Caco-2 (cell line): ENCODE measurements around the gene HNRNPA2B1. TPM values are rescaled to one million over a fixed set of nuclear protein-coding genes. Genes with fewer than 3 reads are reported as not detected.

Experiments used
- BruUV-seq: library from RNA; stranded (reverse); fragments of 400-500 nt; replicated peaks from 2 replicates; lab custom pipeline; 2021; lab: Mats Ljungman, UMichigan
- CTCF ChIA-PET: fragments of 300-600 bp; sonication (Branson Sonifier 250); formaldehyde crosslinking; loops from one replicate; lab custom pipeline; 2022; ENCODE audit warnings: antibody characterized with exemption; lab: Charles Lee
- POLR2A ChIA-PET: fragments of 300-600 bp; sonication (Branson Sonifier 250); formaldehyde crosslinking; loops from one replicate; lab custom pipeline; 2022; ENCODE audit warnings: antibody characterized with exemption; lab: Charles Lee
- DNase-seq, 2 experiments: peaks; one replicate each; pipeline versions ENCODE4 v3.0.0 to v3.0.0-alpha.2; 2020 to 2022
- H3K27me3 ChIP-seq: replicated peaks from 2 replicates; pipeline ENCODE4 v1.6.0; 2011; ENCODE audit warnings: low read length; ENCODE audit not compliant: control insufficient read depth, insufficient read depth
- H3K36me3 ChIP-seq: 2 replicates; pipeline ENCODE4 v1.5.1; 2011; ENCODE audit warnings: low read length; ENCODE audit not compliant: control insufficient read depth, insufficient read depth
- H3K4me1 ChIP-seq: fragments of 250-450 bp; sonication (Bioruptor Pico); 2 replicates; pipeline ENCODE4 v1.5.1; 2020; ENCODE audit warnings: mild to moderate bottlenecking
- H3K4me3 ChIP-seq: 2 replicates; pipeline ENCODE4 v1.5.1; 2011; ENCODE audit warnings: low read depth, mild to moderate bottlenecking, control low read depth, low read length
- H3K9me3 ChIP-seq: fragments of 250-450 bp; sonication (Bioruptor Pico); 2 replicates; pipeline ENCODE4 v1.5.1; 2020; ENCODE audit warnings: mild to moderate bottlenecking, moderate library complexity
- H3K27ac Mint-ChIP-seq: one replicate; pipeline ENCODE4 v1.8.0; 2022; ENCODE audit warnings: mixed read lengths; ENCODE audit not compliant: unreplicated experiment
- H3K27me3 Mint-ChIP-seq: one replicate; pipeline ENCODE4 v1.8.0; 2022; ENCODE audit warnings: mixed read lengths; ENCODE audit not compliant: insufficient read depth, unreplicated experiment
- H3K36me3 Mint-ChIP-seq: one replicate; pipeline ENCODE4 v1.8.0; 2022; ENCODE audit warnings: mild to moderate bottlenecking, mixed read lengths; ENCODE audit not compliant: insufficient read depth, unreplicated experiment
- H3K4me1 Mint-ChIP-seq: one replicate; pipeline ENCODE4 v1.8.0; 2022; ENCODE audit warnings: low read depth, mixed read lengths; ENCODE audit not compliant: unreplicated experiment
- H3K4me3 Mint-ChIP-seq: one replicate; pipeline ENCODE4 v1.8.0; 2022; ENCODE audit warnings: mild to moderate bottlenecking, moderate library complexity, mixed read lengths; ENCODE audit not compliant: unreplicated experiment
- H3K9me3 Mint-ChIP-seq: one replicate; pipeline ENCODE4 v1.8.0; 2022; ENCODE audit warnings: mixed read lengths; ENCODE audit not compliant: unreplicated experiment
- CTCF ChIP-seq, 2 experiments: fragments of 200-600 bp in 1 of 2; IDR thresholded peaks; 1 replicate in 1 of 2; 2 replicates in 1 of 2; pipeline versions ENCODE4 v1.5.1 to v1.8.0; 2011 to 2022; ENCODE audit warnings: antibody characterized with exemption in 1 of 2, control low read depth in 1 of 2, inconsistent platforms in 1 of 2, low read depth in 1 of 2, low read length in 1 of 2, mild to moderate bottlenecking in 1 of 2, moderate library complexity in 1 of 2; ENCODE audit not compliant: insufficient read depth in 1 of 2, severe bottlenecking in 1 of 2, unreplicated experiment in 1 of 2
- intact Hi-C: fragments of 100-400 bp; cut with micrococcal nuclease; formaldehyde crosslinking; loops from one replicate; pipeline ENCODE4 v1.10.0; 2022; ENCODE audit not compliant: unreplicated experiment
- total RNA-seq: library from RNA; stranded (reverse); gene quantifications from 2 replicates; pipeline ENCODE4 v1.2.3, GENCODE V29; 2022

Gene HNRNPA2B1
- total RNA-seq, 1 experiment from 2014 or later = 799 TPM

- H3K4me3 ChIP-seq = no peak overlapping the region
- ChIA-PET POLR2A (no interaction called here), CTCF (interaction anchor here (1.5 kb wide), 1 partner anchor 69 kb away, joined by 3 read pairs; no protein-coding TSS in a partner anchor)
- no peak for TF ChIP-seq CTCF (IDR thresholded peaks at IDR 0.05; ENCODE audit: insufficient read depth in 1 of 2, low read depth in 1 of 2, low read length in 1 of 2, severe bottlenecking in 1 of 2, unreplicated experiment in 1 of 2)
- no peaks in the 10 kb centered on the region for H3K27me3 Mint-ChIP-seq
- no peak overlapping the region for H3K4me3 Mint-ChIP-seq
- no peak for DNase-seq
- peaks cover 36% of the 10 kb centered on the region for H3K4me1 Mint-ChIP-seq
- BruUV-seq = no TSS peak
- peaks cover 26% of the 10 kb centered on the region for H3K36me3 Mint-ChIP-seq
- no peaks in the 10 kb centered on the region for H3K9me3 ChIP-seq
- no peaks in the 10 kb centered on the region; the same call in 1 of the 2 replicates for H3K36me3 ChIP-seq
- peak overlapping the region; percentile 88 for H3K27ac Mint-ChIP-seq
- no peaks in the 10 kb centered on the region for H3K9me3 Mint-ChIP-seq
- intact Hi-C loops = loop anchor here (5.0 to 10.0 kb wide), 2 partner anchors 75 to 153 kb away; no protein-coding TSS in a partner anchor
- H3K4me1 ChIP-seq = peaks cover 76% of the 10 kb centered on the region
- no peaks in the 10 kb centered on the region for H3K27me3 ChIP-seq
These were observed 42.9 kb downstream of the HNRNPA2B1 start for GRCh38 chr7:26157520-26158105.

- DNase-seq = no peak
- peaks cover 77% of the 10 kb centered on the region for H3K4me1 ChIP-seq
- Mint-ChIP-seq H3K4me1 (peaks cover 38% of the 10 kb centered on the region), H3K9me3 (no peaks in the 10 kb centered on the region), H3K27me3 (no peaks in the 10 kb centered on the region), H3K27ac (peak overlapping the region; percentile 64), H3K4me3 (no peak overlapping the region), H3K36me3 (peaks cover 26% of the 10 kb centered on the region)
- H3K4me3 ChIP-seq = no peak overlapping the region
- ChIA-PET CTCF (interaction anchor here (0.5 to 1.5 kb wide), 4 partner anchors 9 to 213 kb away, joined by 3 to 4 read pairs (median 3); partner anchors contain the start of gene HNRNPA2B1), POLR2A (no interaction called here)
- H3K36me3 ChIP-seq = no peaks in the 10 kb centered on the region; the same call in 1 of the 2 replicates
- BruUV-seq = no TSS peak
- no peaks in the 10 kb centered on the region for H3K9me3 ChIP-seq
- intact Hi-C loops = loop anchor here (5.0 to 10.0 kb wide), 2 partner anchors 74 to 152 kb away; no protein-coding TSS in a partner anchor
- TF ChIP-seq CTCF (IDR thresholded peaks at IDR 0.05; ENCODE audit: insufficient read depth in 1 of 2, low read depth in 1 of 2, low read length in 1 of 2, severe bottlenecking in 1 of 2, unreplicated experiment in 1 of 2) = no peak
- H3K27me3 ChIP-seq = no peaks in the 10 kb centered on the region
These were observed 43.8 kb downstream of the HNRNPA2B1 start for GRCh38 chr7:26156451-26157420.
